SK-MEL-5 (cell line): ENCODE results near the gene QPCT. TPM values are rescaled to one million over a fixed set of nuclear protein-coding genes. Genes with fewer than 3 reads are reported as not detected.
A peak's percentile ranks its signal among the peaks of the same experiment; 100 is the strongest.
"Not testable (repeated sequence)": the region's sequence is repeated elsewhere in the genome, so short reads cannot be mapped to it uniquely, and the experiment has no call there.

Experiments used
- DNase-seq: peaks from one replicate; pipeline ENCODE4 v3.0.0-alpha.2; 2016; ENCODE audit warnings: low read depth, low spot score
- in situ Hi-C: cut with HindIII; loops from 2 replicates; pipeline ENCODE4 v1.10.0; 2016; ENCODE audit warnings: low sequenced_read_pairs, high pct_unique_total_duplicates, low pct_unique_long_range_greater_than_20kb
- total RNA-seq: library from RNA; depleted of rRNA; stranded (reverse); fragments of >200 nt; shearing (Covaris generic); gene quantifications from 2 replicates; pipeline ENCODE4 v1.2.3, GENCODE V29; 2014

The QPCT gene
- total RNA-seq, 1 experiment from 2014 or later, result 2,298 TPM

- DNase-seq, result peak; percentile 100
- in situ Hi-C loops, result no loop called here
These were observed 32.2 kb downstream of the QPCT start for GRCh38 chr2:37376421-37377186.

- DNase-seq, result peak; percentile 82
- in situ Hi-C loops, result no loop called here
These were observed 32.7 kb downstream of the QPCT start for GRCh38 chr2:37377187-37377532.

GRCh38 chr2:37378411-37378810, 34.0 kb downstream of the QPCT start:
- no peak for DNase-seq
- in situ Hi-C loops, result no loop called here

- no peak for DNase-seq
- in situ Hi-C loops, result no loop called here
These were observed 35.5 kb downstream of the QPCT start for GRCh38 chr2:37379881-37380296.

- in situ Hi-C loops, DNase-seq: not testable (repeated sequence)
These were observed 36.4 kb downstream of the QPCT start for GRCh38 chr2:37380787-37381186.

- DNase-seq, in situ Hi-C loops: not testable (repeated sequence)
These were observed 39.8 kb downstream of the QPCT start for GRCh38 chr2:37384261-37384660.

- DNase-seq, result no peak
- in situ Hi-C loops, result no loop called here
These were observed 42.9 kb downstream of the QPCT start for GRCh38 chr2:37387148-37387835.

GRCh38 chr2:37388074-37388473, 43.6 kb downstream of the QPCT start:
- no peak for DNase-seq
- in situ Hi-C loops, result no loop called here

GRCh38 chr2:37389395-37389794, 45.0 kb downstream of the QPCT start:
- DNase-seq, result no peak
- in situ Hi-C loops, result no loop called here

- in situ Hi-C loops, result no loop called here
- DNase-seq, result peak; percentile 70
These were observed 45.7 kb downstream of the QPCT start for GRCh38 chr2:37389989-37390765.

GRCh38 chr2:37390777-37391176, 46.3 kb downstream of the QPCT start:
- in situ Hi-C loops, result no loop called here
- no peak for DNase-seq

GRCh38 chr2:37391711-37392110, 47.3 kb downstream of the QPCT start:
- in situ Hi-C loops, result no loop called here
- DNase-seq, result no peak

GRCh38 chr2:37392428-37392827, 48.0 kb downstream of the QPCT start:
- DNase-seq, result no peak

GRCh38 chr2:37394263-37394662, 49.8 kb downstream of the QPCT start:
- in situ Hi-C loops, result no loop called here
- no peak for DNase-seq

More at GRCh38 chr2:37392428-37392827, 48.0 kb downstream of the QPCT start:
- in situ Hi-C loops, result no loop called here

GRCh38 chr2:37394796-37395555, 50.5 kb downstream of the QPCT start:
- in situ Hi-C loops, result no loop called here
- DNase-seq, result peak; percentile 100

GRCh38 chr2:37396890-37397565, 52.6 kb downstream of the QPCT start:
- DNase-seq, result no peak

GRCh38 chr2:37398990-37399389, 54.6 kb downstream of the QPCT start:
- DNase-seq, result no peak
- in situ Hi-C loops, result no loop called here

More at GRCh38 chr2:37396890-37397565, 52.6 kb downstream of the QPCT start:
- in situ Hi-C loops, result no loop called here
